Skeletal muscle satellite cell (primary cell): ENCODE measurements around the gene DPP10.

Experiments used
- H3K27me3 ChIP-seq: 2 replicates; pipeline ENCODE4 v1.7.0; 2013; ENCODE audit warnings: low read length; ENCODE audit not compliant: control insufficient read depth, insufficient read depth
- H3K36me3 ChIP-seq: 2 replicates; pipeline ENCODE4 v1.7.0; 2013; ENCODE audit warnings: mild to moderate bottlenecking, control low read depth, low read length; ENCODE audit not compliant: insufficient read depth
- H3K4me1 ChIP-seq: 2 replicates; pipeline ENCODE4 v1.7.0; 2013; ENCODE audit warnings: low read length; ENCODE audit not compliant: control insufficient read depth, insufficient read depth
- H3K4me2 ChIP-seq: 2 replicates; pipeline ENCODE4 v1.7.0; 2013; ENCODE audit warnings: mild to moderate bottlenecking, low read length
- H3K4me3 ChIP-seq: 2 replicates; pipeline ENCODE4 v1.7.0; 2013; ENCODE audit warnings: low read length
- H3K9ac ChIP-seq: 2 replicates; pipeline ENCODE4 v1.7.0; 2013; ENCODE audit warnings: mild to moderate bottlenecking, low read depth, low read length, moderate library complexity
- H3K9me3 ChIP-seq: replicated peaks from 2 replicates; pipeline ENCODE4 v1.7.0; 2013; ENCODE audit warnings: mild to moderate bottlenecking, control low read depth, low read length

Gene DPP10

DNA sequence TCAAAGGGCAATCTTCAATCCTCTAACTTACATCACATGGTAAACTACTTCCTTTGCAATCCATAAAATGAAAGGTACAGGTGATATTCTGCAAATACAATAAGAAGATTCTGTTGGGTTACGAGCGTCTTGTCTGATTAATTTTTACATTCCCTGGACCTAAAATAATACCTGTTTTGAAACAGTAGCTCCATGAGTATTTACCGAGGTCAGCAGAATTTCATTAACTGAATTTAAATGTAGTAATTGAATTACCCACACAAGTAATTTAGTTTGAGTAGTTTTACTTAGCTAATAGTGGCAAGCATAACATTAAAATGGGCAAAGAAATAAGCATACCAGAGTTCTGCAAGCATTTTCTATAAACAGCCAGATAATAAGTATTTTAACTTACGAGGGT is 652.0 kb downstream of the DPP10 start:
- H3K9me3 ChIP-seq, result peaks cover 7% of the 10 kb centered on the region
- H3K27me3 ChIP-seq, result no peaks in the 10 kb centered on the region
- no peak overlapping the region for H3K9ac ChIP-seq
- H3K4me2 ChIP-seq, result no peak overlapping the region
- no peaks in the 10 kb centered on the region for H3K36me3 ChIP-seq
- no peaks in the 10 kb centered on the region for H3K4me1 ChIP-seq
- no peak overlapping the region for H3K4me3 ChIP-seq

DNA sequence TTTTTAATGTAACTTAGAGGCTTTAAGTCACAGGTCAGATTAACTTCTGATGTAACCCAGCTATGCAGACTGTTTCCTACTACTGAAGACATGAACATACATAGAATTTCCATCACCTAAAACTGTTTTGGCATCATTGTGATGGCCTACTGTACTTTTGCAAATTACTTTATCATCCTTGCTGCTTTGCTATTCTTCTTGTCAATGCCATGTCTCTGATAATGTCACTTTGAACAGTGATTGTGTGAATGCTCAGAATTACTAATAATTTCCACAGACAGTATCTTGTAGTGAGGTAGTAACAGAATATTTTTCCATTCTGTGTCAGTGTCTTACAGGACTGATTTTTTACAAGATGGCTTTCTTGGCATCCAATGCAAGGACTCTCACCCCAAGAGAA is 663.5 kb downstream of the DPP10 start:
- H3K9ac ChIP-seq, result no peak overlapping the region
- H3K27me3 ChIP-seq, result no peaks in the 10 kb centered on the region
- H3K36me3 ChIP-seq, result no peaks in the 10 kb centered on the region
- H3K4me2 ChIP-seq, result no peak overlapping the region
- no peaks in the 10 kb centered on the region for H3K9me3 ChIP-seq
- no peaks in the 10 kb centered on the region for H3K4me1 ChIP-seq
- H3K4me3 ChIP-seq, result no peak overlapping the region

DNA sequence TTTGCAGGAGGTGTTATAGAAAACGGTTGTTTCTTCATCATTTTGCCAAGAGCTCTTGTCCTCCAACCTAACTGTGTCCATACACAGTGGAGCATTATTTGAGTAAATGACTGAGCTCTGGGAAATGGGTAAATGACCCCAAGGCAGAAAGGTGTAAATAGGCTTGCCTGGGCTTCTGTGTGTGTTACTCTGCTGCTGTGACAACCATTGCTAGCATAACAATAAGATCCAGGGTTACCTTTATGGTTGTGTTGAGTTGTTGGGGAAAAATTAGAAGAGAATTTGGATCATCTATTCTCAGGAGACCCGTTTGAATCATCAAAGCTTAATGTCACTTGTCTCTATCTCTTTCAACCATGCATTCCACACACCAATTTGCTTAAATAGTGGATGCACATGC is 672.7 kb downstream of the DPP10 start:
- Histone ChIP-seq H3K4me1 (no peaks in the 10 kb centered on the region), H3K4me2 (no peak overlapping the region), H3K9ac (no peak overlapping the region), H3K27me3 (no peaks in the 10 kb centered on the region), H3K4me3 (no peak overlapping the region), H3K9me3 (peaks cover 3% of the 10 kb centered on the region), H3K36me3 (no peaks in the 10 kb centered on the region)

DNA sequence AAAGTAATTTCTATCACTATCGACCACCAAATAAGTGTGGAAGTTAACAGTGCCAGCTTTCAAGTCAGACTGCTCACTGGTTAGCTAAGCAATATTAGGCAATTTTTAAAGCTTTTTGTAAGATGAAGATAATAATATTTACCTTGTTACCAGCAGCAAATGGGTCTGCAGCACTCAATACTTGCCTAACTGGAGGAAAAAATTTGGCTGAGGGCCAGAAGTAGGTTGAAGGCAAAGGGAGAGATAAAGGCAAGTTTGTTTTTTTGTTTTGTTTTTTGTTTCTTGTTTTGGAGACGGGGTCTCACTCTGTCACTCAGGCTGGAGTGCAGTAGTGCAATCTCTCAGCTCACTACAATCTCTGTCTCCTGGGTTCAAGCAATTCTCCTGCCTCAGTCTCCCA is 675.9 kb downstream of the DPP10 start:
- H3K4me3 ChIP-seq, result no peak overlapping the region
- H3K4me1 ChIP-seq, result no peaks in the 10 kb centered on the region
- no peak overlapping the region for H3K4me2 ChIP-seq
- peaks cover 5% of the 10 kb centered on the region for H3K9me3 ChIP-seq
- H3K27me3 ChIP-seq, result no peaks in the 10 kb centered on the region
- no peak overlapping the region for H3K9ac ChIP-seq
- H3K36me3 ChIP-seq, result no peaks in the 10 kb centered on the region

DNA sequence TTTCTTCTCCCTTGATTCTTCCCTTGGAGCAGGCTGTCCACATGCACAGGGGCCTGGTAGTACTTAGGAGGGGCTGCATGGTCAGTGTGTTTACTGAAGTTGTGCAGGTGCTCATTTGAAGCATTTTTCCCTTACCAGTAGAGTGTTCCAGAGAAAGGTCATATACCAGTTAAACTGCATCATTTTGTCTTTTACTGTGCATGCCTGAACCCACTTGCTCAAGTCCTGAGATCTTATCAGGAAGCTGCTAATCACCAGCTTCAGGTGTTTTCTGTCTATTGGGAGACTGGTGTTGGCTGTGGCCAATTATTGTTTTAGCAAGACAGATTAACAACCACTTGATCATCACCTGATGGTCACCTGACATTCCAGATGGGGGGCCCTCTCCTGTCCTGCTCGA is 676.6 kb downstream of the DPP10 start:
- Histone ChIP-seq H3K4me3 (no peak overlapping the region), H3K27me3 (no peaks in the 10 kb centered on the region), H3K9ac (no peak overlapping the region), H3K9me3 (peaks cover 5% of the 10 kb centered on the region), H3K4me2 (no peak overlapping the region), H3K4me1 (no peaks in the 10 kb centered on the region), H3K36me3 (no peaks in the 10 kb centered on the region)

DNA sequence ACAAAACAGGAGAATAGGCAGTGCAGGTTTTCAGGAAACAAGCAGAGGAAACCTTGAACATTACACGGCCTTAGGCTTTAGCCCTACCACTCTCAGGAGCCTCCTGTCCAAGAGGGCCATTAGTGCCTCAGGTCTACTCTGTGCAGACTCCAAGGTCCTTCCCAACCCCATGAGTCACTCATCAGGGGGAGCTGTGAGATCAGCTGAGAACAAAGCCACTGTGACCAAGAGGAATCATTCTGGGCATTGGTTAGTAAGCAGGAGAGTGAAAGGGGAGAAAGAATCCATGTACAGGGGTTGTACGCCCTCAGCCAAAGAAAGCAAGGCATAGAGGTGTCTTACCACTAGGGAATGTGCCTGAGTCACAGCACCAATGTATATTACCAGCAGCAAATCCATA is 680.3 kb downstream of the DPP10 start:
- no peaks in the 10 kb centered on the region for H3K4me1 ChIP-seq
- H3K27me3 ChIP-seq, result no peaks in the 10 kb centered on the region
- peaks cover 3% of the 10 kb centered on the region for H3K9me3 ChIP-seq
- no peak overlapping the region for H3K9ac ChIP-seq
- no peaks in the 10 kb centered on the region for H3K36me3 ChIP-seq
- no peak overlapping the region for H3K4me3 ChIP-seq
- no peak overlapping the region for H3K4me2 ChIP-seq

DNA sequence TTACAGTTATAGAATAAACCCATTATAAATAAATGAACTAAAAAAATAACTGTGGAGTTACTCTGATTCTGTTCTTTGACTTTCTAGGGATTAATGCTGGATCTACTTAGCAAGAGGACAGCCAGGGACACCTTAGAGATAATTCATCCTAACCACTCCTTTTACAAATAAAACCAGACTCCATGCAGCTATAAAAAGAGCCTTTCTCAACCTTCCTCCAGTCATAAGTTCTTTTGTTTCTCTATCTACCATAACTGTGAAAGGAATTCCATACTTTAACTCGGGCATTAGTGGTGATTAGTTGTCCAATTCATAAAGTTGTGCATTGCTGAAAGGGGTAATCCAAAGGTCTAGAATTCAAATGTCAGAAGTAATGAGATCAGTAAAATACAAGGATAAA is 682.4 kb downstream of the DPP10 start:
- H3K36me3 ChIP-seq, result no peaks in the 10 kb centered on the region
- H3K4me3 ChIP-seq, result no peak overlapping the region
- H3K4me1 ChIP-seq, result no peaks in the 10 kb centered on the region
- H3K9ac ChIP-seq, result no peak overlapping the region
- no peaks in the 10 kb centered on the region for H3K27me3 ChIP-seq
- H3K9me3 ChIP-seq, result peaks cover 3% of the 10 kb centered on the region
- H3K4me2 ChIP-seq, result no peak overlapping the region

DNA sequence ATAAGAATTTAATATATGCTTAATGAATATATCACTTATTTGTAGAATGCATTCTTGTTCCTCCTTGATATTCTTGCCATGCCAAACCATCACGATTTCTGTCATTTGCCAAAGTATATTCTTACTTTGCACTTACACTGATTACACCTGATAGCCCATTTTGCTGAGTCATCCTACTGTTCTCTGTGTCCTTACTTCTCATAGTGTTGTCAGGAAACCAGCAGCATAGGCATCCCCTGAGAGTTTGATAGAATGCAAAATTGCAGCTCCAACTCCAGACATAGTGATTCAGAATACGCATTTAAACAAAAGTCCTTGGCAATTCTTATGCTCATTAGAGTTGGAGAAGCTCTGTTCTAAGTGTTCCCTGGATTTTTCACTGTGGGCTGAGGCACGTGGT is 687.1 kb downstream of the DPP10 start:
- Histone ChIP-seq H3K36me3 (no peaks in the 10 kb centered on the region), H3K4me2 (no peak overlapping the region), H3K9ac (no peak overlapping the region), H3K4me1 (no peaks in the 10 kb centered on the region), H3K4me3 (no peak overlapping the region), H3K27me3 (no peaks in the 10 kb centered on the region), H3K9me3 (no peaks in the 10 kb centered on the region)

DNA sequence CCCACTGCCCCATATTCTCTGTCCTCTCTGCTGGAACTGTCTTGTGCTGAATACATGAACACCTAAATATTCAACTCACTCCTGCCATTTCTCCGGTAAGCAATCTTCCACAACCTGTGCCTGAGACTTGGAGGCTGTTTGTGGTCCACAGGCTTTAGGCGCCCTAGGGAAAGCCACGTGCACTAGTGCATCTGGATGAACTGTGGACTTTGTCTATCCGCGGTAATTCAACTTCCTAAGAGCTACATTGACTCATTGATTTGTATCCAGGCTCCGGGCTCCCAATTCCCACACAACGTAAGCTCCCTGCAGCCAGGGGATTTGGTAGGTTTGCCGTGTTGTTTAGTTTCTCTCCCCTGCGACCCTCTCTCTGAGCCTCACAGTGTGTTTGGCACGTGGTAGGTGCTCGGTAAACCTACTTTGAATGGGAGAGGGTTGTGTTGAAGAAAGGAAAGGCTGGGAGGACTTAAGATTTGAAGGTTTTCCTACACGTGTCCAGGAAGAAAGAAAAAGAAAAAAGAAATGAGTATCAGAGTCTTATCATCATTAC is 718.2 kb downstream of the DPP10 start:
- Histone ChIP-seq H3K27me3 (peaks cover 6% of the 10 kb centered on the region), H3K4me1 (no peaks in the 10 kb centered on the region), H3K9me3 (peaks cover 4% of the 10 kb centered on the region), H3K9ac (no peak overlapping the region), H3K4me3 (no peak overlapping the region), H3K36me3 (no peaks in the 10 kb centered on the region), H3K4me2 (no peak overlapping the region)

DNA sequence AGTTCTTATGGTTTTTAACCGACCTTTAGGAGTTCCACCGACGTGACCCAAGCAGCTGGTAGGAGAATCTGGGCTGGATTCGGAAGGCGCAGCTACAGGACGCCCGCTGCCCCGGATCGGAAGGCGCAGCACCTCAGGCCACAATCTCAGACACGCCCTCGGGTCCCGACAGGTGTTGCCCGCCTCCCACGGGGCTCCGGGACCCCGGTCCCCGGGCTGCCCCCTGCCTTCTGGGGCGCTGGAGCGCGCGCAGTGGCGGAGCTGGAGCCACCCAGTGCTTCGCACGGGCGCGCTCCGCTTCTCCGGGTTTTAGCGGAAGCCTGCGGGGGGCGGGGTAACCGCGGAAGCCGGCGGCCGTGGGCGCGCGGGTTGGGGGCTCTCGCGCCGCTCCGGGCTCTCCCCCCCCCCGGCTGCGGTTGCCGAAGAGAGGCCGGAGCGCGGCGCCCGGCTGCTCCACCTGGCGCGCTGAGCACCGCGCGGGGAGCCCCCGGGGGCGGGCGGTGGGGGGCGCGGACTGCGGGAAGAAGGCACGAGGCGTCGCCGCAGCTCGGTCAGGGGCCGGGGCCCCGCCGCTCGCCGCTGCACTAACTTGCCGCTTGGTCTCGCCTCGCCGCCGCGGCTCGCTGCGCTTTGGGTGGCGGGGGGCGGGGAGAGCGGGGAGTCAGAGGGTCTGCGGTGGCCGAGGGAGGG is 718.8 kb downstream of the DPP10 start:
- no peak overlapping the region for H3K9ac ChIP-seq
- H3K36me3 ChIP-seq, result no peaks in the 10 kb centered on the region
- no peak overlapping the region for H3K4me3 ChIP-seq

DNA sequence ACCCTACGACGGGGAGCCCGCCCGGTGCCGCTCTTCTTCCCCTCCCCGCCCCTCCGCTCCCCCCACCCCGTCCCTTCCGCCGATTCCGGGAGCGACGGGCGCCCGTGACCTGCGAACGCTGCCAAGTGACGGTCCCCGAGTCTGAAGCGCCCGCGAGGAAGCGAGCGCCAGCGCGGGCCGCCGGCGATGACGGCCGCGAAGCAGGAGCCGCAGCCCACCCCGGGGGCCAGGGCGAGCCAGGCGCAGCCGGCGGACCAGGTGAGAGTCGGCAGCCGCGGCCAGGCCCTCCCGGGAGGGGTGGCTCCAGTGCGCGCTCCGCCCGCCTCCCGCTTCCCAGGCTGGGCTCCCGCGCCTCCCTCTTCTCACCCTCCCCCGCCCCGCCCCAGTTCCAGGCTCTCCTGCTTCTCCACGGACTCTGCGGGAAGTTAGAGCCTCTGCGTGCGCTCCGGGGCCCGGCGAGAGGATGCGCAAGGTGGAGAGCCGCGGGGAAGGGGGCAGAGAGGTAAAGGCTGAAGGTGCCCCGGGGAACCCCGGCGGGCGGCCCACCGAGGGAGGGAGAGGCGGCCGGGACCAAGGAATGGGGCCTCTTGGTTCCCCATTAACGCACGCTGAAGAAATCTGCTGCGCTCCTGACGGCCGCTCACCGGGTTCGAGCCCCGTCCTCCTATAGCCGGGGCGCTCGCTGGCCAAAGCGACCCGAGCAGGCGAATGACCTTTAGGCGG is 719.5 kb downstream of the DPP10 start:
- Histone ChIP-seq H3K36me3 (no peaks in the 10 kb centered on the region), H3K4me3 (no peak overlapping the region), H3K4me1 (no peaks in the 10 kb centered on the region), H3K9ac (no peak overlapping the region), H3K4me2 (no peak overlapping the region), H3K27me3 (peaks cover 6% of the 10 kb centered on the region), H3K9me3 (peaks cover 4% of the 10 kb centered on the region)

More for the DNA sequence above, 718.8 kb downstream of the DPP10 start:
- H3K4me2 ChIP-seq, result no peak overlapping the region
- H3K27me3 ChIP-seq, result peaks cover 6% of the 10 kb centered on the region
- H3K4me1 ChIP-seq, result no peaks in the 10 kb centered on the region
- peaks cover 4% of the 10 kb centered on the region for H3K9me3 ChIP-seq
